ENCODE results near the gene ZNF619.

ZNF619 gene

DNA sequence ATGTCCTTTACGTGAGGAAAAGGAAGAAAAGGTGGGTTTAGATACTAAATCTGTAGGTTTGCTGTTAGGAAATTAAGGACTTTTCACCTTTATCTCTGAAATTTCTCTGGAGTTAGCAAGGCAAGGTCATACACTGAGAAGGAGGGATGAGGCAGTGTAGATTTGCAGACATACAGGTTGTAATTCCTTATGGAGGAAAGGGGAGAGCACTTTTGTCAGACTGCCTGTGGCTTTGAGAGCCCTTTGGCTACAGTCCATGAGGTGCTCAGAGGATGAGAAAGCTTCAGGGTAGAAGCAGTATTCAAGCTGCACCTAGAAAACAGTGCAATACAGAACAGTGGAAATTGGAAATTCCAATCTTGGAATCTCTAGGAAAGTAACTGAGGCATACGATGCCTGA, 11.5 kb upstream of the ZNF619 start:
- DNase-seq (ENCODE audit: low spot score) = no peak

DNA sequence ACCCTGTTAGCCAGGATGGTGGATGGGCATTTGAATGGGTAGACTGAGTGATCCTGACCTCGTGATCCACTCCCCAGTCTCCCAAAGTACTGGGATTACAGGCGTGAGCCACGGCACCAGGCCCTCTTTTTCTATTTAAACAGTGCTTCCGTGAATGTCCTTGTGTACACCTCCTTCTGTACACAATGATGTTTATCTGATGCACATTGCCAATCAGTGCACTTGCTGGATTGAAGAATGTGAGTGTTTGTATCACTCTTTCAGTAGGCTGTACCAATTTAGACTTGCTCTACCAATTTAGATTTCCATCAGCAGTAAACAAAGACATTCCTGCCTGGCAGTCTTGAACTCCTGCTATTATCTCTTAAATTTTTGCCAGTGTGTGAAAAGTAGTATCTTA, 8.9 kb upstream of the ZNF619 start:
- no peak for DNase-seq (ENCODE audit: low spot score)

DNA sequence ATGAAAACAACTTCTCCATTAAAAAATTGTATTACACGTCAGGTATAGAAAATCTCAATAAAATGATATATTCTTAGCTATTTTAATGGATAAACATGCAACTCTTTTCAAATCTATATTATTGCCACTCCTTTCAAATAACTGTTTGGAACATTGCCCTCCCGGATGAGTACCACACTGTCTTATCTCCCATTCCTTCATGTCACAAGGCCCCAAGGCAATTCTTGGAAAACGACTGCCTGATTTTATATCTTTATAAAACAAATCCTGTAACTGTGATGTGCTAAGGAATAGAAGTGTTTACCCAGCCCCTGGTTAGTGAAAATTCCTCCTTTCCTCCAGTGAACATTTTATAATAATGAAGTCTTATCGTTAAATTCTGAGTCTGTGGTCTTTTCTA, 6.2 kb upstream of the ZNF619 start:
- no peak for DNase-seq (ENCODE audit: low spot score)

DNA sequence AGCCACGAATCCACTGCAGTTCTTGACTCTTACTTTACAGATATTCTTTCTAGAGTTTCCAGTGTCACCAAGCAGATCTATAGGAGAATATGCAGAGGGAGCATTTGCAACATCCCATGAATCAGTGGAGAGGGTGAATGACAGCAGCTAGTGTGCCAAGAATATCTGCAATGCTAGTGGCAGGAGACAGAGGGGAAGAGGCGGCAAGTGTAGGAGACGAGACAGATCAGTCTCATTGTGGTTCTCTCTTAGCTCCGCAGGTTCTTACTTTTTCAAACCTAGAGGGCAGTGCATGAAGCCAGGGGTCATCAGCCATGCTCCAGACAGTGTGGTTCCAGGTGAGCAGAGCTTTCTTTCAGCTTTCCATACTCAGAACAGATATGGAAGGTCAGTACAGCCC, 744 bp downstream of the ZNF619 start:
- DNase-seq (ENCODE audit: low spot score) = no peak

DNA sequence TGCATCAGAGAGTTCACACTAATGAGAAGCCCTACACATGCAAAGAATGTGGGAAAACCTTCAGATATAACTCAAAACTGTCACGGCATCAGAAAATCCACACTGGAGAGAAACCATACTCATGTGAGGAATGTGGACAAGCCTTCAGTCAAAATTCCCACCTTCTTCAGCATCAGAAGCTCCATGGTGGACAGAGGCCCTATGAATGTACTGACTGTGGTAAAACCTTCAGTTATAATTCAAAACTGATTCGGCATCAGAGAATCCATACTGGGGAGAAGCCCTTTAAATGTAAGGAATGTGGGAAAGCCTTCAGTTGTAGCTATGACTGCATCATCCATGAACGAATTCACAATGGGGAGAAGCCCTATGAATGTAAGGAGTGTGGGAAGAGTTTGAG, 10.2 kb downstream of the ZNF619 start:
- DNase-seq (ENCODE audit: low spot score) = no peak

DNA sequence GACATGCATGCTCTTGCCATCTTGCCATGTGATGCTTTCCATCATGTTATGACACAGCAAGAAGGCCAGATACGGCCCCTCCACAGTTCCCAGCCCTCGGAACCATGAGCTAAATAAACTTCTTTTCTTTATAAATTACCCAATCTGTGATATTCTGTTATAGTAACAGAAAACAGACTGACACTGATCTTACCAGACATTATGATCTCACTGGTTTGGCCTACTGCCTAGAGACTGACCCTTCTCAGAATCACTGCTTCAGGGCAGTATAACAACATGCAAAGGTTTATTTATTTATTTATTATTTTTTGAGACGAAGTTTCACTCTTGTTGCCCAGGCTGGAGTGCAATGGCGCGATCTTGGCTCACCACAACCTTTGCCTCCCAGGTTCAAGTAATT, 14.0 kb downstream of the ZNF619 start:
- DNase-seq (ENCODE audit: low spot score) = no peak

DNA sequence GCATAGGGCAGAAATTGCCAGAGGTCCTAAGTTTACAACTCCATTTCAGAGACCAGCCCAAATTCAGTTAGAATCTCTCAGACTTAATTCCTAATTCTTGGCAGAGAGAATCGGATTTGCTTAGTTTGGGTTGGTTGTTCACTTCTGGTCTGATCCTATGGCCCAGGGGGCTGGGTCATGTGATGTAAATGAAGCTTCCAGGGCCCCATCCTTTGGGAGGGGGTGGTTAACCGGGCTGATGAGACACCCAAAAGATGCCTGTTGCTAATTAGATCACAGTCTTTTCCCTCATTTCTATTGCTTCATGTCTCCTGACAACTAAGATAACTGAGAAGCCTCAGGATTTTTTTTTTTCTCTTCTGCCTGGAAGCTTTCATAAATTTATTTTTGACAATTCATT, 17.8 kb downstream of the ZNF619 start:
- no peak for DNase-seq (ENCODE audit: low spot score)

DNA sequence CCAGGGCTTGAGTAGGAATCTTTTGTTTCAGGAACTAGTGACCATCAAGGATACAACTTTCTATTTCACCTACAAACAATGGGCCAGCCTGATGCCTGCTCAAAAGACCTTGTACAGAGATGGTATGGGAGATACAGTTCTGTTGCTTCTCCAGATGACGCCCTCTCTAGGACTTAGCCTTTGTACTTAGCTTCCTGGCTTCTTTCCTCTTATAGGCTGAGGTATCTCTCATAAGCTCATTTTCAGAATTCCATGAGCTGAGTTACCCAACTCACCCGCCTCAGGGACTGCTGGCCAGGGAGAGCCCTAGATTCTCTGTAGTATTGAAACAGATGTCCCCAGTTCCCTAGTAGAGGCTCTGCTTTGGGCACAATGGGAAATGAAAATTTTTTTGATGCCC, 20.4 kb downstream of the ZNF619 start:
- no peak for DNase-seq (ENCODE audit: low spot score)

DNA sequence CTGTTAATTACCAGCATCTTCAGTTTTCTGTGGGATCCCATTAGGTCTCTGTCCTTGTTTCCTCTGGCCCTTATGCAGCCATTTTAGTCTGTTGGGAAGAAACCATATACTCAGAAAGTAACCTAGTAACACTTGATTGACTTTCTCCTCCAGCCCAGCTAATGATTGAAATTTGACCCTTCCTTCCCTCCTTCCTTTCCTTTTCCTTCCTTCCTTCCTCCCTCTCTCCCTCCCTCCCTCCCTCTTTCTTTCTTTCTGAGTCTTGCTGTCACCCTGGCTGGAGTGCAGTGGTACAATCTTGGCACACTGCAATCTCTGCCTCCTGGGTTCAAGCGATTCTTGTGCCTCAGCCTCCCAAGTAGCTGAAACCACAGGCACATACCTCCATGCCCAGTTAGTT, 23.0 kb downstream of the ZNF619 start:
- no peak for DNase-seq (ENCODE audit: low spot score)

DNA sequence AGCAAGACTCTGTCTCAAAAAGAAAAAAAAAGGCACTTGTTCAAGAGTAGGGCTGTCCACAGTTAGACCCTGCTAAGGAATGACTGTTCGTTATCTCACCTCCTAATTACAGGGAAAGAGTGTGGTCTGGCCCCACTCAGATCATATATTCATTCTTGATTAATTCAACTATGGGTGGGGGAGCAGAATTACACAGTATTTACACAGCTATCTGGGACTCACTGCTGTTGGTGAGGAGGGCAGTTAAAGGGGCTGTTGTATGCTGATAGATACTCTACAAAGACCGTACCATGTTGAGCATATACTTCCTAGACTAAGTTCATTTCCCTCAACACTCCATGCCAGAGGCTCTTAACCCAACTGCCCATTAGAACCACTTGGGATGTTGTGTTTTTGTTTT, 25.1 kb downstream of the ZNF619 start:
- DNase-seq (ENCODE audit: low spot score) = no peak

DNA sequence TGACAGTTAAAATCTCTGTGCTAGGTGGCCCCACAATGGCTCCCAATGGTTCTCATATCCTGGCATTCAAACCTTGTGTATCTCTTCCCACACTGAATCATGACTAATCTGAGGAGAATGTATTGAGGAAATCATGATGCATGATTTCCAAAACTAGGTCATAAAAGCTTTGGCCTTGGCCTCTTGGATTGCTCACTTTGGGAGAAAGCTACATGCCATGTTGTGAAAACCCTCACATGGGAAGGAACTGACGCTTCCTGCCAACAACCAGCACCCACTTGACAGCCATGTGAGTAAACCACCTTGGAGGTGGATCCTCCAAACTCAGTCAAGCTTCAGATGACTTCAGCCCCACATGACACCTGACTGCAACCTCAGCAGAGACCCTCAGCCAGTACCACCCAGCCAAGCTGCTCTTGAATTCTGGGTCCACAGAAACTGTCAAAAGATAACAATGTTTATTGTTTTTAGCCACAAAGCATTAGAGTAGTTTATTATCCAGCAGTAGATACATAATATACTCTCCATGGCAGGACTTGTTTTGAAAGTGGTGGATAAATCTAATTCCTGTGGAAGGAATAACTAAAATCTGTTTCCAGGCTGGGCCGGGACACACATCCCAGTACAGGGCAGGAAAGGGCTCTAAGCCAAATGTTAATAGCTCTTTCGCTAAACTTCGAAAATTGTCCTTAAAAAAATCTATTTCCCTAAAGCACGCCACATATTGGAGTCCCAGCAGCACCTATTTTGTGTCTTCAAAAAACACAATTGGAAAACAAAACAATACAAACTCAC, 27.9 kb downstream of the ZNF619 start:
- no peak for DNase-seq (ENCODE audit: low spot score)

DNA sequence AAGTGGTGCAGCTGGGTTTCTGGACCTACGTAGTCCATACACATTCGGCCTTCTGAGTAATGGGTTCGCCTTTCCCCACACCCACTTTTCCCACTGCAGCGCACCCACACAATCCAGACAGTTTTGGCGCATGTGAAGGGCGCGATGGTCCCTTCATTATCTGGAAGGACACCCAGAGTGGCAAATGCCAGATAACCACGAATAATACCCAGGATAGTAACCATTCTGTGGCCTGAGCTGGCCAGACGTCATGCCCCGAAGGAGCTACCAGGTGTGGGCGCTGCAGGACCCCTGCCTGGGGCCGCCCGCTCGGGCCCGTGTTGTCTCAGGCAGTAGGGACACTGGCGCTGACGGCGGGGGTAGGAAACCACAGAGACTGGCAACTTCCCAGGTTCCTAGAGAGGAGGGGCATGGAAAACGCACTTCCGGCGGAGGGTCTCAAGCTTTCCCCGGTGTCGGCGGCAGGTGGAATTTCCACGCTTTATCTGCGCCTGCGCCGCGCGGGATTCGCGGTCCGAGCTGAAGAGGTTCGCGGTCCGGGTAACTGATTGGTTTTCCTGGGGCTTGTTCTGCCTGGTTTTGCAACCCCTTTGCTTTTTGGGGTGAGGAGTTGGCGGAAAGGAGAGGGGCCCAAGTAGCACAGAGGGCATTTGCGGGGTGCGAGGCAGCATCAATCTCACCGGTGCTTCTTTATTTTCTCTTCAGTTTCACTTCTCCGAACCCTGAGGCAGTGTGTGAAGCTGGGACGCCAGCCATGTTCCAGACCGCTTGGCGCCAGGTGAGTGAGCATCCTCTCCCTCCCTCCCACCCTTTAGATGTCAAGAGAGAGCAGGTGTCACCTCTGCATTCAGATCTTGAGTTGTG, 28.9 kb downstream of the ZNF619 start, which contains the start of gene ZNF620:
ZNF620 (plus strand) TSS at position 441 of the 864 bp plus-strand sequence; CDS start at position 755, 314 bp downstream.
- DNase-seq (ENCODE audit: low spot score) = peak; percentile 91

DNA sequence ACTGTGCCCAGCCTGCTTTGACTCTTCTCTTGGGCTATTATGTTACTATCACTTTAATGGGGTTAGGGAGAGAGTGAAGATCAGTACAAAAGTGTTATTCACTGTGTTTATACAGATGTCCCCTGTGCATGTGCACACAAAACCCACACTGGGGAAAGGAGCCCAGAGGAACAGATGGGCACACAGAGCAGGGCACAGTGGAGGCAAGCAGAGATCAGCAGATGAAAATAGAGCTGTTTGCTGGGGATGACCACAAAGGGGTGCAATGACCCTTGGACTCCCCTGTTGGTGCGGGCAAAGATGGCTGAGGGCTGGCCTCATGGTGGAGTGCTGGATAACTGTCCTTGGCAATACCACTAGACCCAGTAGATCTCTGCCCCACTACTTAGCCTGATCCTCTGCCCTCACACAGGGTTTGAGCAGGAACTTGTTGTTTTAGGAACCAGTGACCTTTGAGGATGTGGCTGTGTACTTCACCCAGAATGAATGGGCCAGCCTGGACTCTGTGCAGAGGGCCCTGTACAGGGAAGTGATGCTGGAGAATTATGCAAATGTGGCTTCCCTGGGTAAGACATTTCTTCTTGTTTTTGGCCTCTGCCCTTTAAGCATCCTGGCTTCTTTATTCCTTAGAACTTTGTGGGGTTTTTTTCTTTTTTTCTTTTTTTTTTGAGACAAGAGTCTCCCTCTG, 34.3 kb downstream of the ZNF619 start:
- DNase-seq (ENCODE audit: low spot score) = no peak

DNA sequence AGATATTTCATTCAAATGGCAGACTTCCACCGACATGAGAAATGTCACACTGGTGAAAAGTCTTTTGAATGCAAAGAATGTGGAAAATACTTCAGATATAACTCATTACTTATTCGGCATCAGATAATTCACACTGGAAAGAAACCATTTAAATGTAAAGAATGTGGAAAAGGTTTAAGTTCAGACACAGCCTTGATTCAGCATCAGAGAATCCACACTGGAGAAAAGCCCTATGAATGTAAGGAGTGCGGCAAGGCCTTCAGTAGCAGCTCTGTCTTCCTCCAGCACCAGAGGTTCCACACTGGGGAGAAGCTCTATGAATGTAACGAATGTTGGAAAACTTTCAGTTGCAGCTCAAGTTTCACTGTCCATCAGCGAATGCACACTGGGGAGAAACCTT, 39.3 kb downstream of the ZNF619 start:
- no peak for DNase-seq (ENCODE audit: low spot score)

DNA sequence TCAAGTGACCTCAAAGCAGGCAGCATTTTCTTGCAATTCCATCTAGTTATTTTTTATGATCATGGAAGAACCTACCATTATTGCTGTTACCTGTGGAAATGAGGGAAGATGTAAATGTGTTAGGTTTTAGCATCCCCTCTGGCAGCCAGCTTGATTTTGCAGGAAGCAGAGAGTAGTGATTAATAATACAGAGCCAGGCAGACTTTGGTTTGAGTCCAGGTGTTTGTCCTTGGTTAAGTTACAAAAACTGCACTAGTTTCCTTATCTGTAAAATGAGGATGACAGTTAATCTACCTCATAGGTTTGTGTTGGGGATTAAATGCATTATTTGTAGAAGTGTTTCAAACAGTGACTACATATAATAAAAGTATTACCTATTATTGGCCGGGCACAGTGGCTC, 41.1 kb downstream of the ZNF619 start:
- no peak for DNase-seq (ENCODE audit: low spot score)

DNA sequence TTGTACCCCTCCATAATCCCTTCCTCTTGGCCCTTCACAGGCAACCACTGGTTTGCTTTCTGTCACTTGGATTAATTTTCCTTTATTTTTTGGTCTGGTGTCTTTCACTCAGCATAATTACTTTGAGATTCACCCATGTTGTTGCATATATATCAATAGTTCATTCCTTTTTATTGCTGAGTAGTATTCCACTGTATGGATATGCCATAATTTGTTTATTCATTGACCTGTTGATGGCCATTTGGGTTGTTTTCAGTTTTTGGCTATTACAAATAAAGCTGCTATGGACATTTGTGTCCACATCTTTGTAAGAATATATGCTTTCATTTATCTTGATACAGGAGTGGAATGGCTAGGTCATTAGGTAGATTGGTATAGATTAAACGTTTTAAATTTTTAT, 41.9 kb downstream of the ZNF619 start:
- DNase-seq (ENCODE audit: low spot score) = no peak

DNA sequence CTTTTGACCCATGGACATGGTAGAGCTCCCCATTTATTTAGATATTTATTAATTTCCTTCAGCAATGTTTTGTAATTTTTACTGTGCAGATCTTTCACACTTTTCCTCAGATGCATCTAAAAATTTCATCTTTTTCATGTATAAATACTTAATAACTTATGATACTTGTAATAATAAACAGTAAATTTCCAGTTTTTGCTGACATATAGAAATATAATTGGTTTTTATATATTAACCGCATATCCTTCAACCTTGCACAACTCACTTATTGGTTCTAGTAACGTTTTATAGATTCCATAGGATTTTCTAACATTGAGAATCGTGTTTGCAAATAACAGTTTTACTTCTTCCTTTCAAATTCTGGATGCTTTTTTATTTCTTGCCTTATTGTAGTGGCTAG, 44.3 kb downstream of the ZNF619 start:
- no peak for DNase-seq (ENCODE audit: low spot score)

DNA sequence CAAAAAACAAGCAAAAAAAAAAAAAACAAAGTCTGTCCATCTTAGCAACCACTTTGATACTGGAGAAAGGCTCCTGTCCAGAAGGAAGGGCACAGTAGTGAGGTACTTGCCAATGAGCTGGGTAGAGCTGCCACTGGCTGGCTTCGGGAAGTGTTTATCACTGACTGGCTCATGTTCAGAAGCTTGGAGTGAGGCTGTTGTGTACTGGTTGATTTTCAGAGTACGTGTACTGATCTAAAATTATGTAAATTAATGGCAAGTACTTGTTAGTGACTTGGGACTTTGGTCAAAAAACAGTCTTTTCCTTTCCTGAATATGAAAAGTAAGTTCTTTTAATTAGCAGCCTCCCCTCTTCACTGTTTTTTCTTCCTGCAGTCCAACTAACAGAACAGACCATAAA, 46.9 kb downstream of the ZNF619 start:
- no peak for DNase-seq (ENCODE audit: low spot score)

DNA sequence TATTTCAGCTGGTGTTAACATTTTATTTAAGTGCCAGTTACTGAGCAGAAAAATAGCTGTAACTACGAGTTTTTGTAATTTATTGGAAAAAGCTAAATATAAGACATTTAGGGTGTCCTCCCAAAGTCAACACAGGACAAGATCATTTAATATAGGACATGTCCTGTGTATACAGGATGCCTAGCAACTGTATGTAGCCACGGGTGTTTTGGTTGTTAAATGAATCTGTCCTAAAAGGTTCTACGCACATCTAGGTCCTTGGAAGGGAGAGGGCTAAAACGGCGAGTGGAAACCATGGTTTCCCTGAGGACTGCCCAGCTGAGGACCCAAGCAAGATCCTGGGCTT, 47.3 kb downstream of the ZNF619 start:
- DNase-seq (ENCODE audit: low spot score) = no peak

DNA sequence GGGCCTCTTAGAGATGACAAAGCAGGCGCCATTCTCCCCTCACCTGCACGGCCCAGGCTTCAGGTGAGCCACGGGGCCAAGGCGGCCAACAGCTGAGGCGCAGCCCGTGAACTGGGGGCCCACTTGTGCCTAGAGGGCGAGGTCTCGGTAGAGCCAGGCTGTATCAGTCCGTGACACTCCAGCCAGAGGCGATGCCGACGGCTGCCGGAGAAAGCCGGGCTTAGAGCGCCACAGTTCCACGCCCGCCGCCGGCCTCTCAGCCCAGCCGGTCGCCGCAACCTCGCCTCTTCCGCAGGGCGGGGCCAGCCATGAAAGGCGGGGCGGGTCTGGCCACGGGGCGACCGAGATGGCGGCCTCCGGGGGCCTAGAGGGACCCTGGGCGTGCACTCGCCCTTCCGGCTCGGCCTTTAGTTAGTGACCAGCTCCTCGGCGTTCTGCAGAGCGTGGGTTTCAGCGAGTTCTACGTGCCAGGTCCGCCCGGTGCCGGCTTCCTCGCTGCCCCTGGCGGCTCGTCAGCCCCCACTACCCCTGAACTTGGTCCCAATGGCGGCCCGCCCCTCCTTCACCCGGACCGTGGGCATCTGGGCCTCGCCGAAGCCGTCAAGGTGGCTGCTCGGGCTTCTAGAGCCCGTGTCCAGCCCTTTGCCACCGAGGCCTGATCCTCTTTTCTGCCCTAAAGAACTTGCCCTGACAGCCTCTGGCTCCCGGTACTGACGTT, 47.8 kb downstream of the ZNF619 start, which contains the start of gene ZNF621:
ZNF621 (plus strand) TSS at position 393 of the 718 bp plus-strand sequence. CDS start 881 bp downstream, outside the sequence.
- DNase-seq (ENCODE audit: low spot score) = peak; percentile 85

DNA sequence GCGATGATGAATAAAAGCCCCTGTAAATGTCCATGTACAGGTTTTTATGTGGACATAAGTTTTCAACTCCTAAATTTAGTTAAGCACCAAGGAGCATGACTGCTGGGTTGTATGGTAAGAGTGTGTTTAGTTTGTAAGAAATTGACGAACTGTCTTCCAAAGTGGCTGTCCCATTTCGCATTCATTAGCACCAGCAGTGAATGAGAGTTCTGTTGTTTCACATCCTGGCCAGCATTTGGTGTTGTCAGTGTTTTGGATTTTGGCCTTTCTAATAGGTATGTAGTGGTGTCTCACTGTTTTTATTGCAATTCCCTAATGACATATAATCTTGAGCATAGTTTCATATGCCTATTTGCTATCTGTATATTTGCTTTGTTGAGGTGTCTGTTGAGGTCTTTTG, 51.5 kb downstream of the ZNF619 start:
- no peak for DNase-seq (ENCODE audit: low spot score)

DNA sequence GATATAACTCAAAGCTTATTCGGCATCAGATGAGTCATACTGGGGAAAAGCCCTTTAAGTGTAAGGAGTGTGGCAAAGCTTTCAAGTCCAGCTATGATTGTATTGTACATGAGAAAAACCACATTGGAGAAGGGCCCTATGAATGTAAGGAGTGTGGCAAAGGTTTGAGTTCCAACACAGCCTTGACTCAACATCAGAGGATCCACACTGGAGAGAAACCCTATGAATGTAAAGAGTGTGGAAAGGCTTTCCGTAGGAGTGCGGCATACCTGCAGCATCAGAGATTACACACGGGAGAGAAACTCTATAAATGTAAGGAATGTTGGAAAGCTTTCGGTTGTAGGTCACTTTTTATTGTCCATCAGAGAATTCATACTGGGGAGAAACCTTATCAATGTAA, 55.3 kb downstream of the ZNF619 start:
- DNase-seq (ENCODE audit: low spot score) = no peak

Measured in HuH-7 (cell line).